Heart left ventricle (tissue), 16 donors: ENCODE data around the gene NLGN4X. TPM values are rescaled to one million over a fixed set of nuclear protein-coding genes. Genes with fewer than 3 reads are reported as not detected.

Experiments used
- ATAC-seq, 4 donors: fragments of 200-7000 bp; cut with Tn5 transposase; one replicate each; pipeline ENCODE4 v1.9.1; 2020 to 2022; ENCODE audit warnings: moderate library complexity in 4 of 4, mild to moderate bottlenecking in 3 of 4, moderate number of reproducible peaks in 1 of 4
- DNase-seq, 5 donors: peaks; one replicate each; pipeline ENCODE4 v3.0.0-alpha.2; 2020
- H3K27ac ChIP-seq, 12 donors: fragments of 200-600 bp; sonication (generic) in 4 of 12; one replicate each; pipeline versions ENCODE4 v1.5.0 to v1.8.0; 2016 to 2022; ENCODE audit warnings: mild to moderate bottlenecking in 2 of 12
- H3K27me3 ChIP-seq, 9 donors: fragments of 200-600 bp; sonication (generic) in 2 of 9; one replicate each; pipeline versions ENCODE4 v1.5.1 to v1.8.0; 2016 to 2022; ENCODE audit warnings: mild to moderate bottlenecking in 3 of 9
- H3K36me3 ChIP-seq, 9 donors: fragments of 200-600 bp; sonication (generic) in 2 of 9; one replicate each; pipeline versions ENCODE4 v1.5.0 to v1.8.0; 2018 to 2022; ENCODE audit warnings: mild to moderate bottlenecking in 2 of 9
- H3K4me1 ChIP-seq, 12 donors: fragments of 200-600 bp; sonication (generic) in 4 of 12; one replicate each; pipeline versions ENCODE4 v1.5.0 to v1.8.0; 2016 to 2022; ENCODE audit warnings: mild to moderate bottlenecking in 3 of 12
- H3K4me3 ChIP-seq, 12 donors: fragments of 200-600 bp; sonication (generic) in 4 of 12; one replicate each; pipeline versions ENCODE4 v1.5.0 to v1.8.0; 2017 to 2022; ENCODE audit warnings: mild to moderate bottlenecking in 9 of 12, moderate library complexity in 4 of 12
- H3K9me3 ChIP-seq, 12 donors: fragments of 200-600 bp; sonication (generic) in 4 of 12; one replicate each; pipeline versions ENCODE4 v1.5.0 to v1.8.0; 2016 to 2022; ENCODE audit warnings: mild to moderate bottlenecking in 1 of 12
- POLR2A ChIP-seq, 2 donors: fragments of 450-650 bp; IDR thresholded peaks; one replicate each; pipeline ENCODE4 v1.6.1; 2017; ENCODE audit warnings: antibody characterized with exemption in 2 of 2, mild to moderate bottlenecking in 2 of 2, moderate library complexity in 2 of 2
- WGBS, 4 donors: extraction: QIAGEN DNeasy Blood & Tissue Kit in 2 of 4; methylation state at CpG; one replicate each; pipeline versions ENCODE4 v1.1.5 to v1.1.7; 2013 to 2018; 5-methylcytosine and 5-hydroxymethylcytosine counted together
- intact Hi-C, 10 donors: fragments of 100-400 bp; cut with DNase I; formaldehyde crosslinking; loops; one replicate each; pipeline versions ENCODE4 v1.11.1 to v1.14.2; 2022
- polyA plus RNA-seq, 2 donors: library from polyadenylated mRNA; stranded (reverse); fragments of 200-250 nt; gene quantifications; one replicate each; pipeline ENCODE4 v1.2.3, GENCODE V29; 2013
- total RNA-seq, 9 donors: library from RNA; depleted of rRNA in 2 of 9; stranded (reverse); fragments of >200 nt in 2 of 9; fragmentation: NEBNext Ultra II Directional in 3 of 9; extraction: Animal tissue kit (Norgen Biotek cat#: 25700) in 3 of 9; gene quantifications; one replicate each; pipeline versions ENCODE4 v1.1.0 to v1.2.4, GENCODE V29; 2016 to 2023
- TF ChIP-seq, protein P1 (sequence below), 12 donors: fragments of 200-600 bp; sonication (generic) in 4 of 12; IDR thresholded peaks; one replicate each; pipeline versions ENCODE4 v1.5.0 to v1.8.0; 2018 to 2022; ENCODE audit warnings: antibody characterized with exemption in 12 of 12, mild to moderate bottlenecking in 5 of 12
- donor health status: ischemic (EF 13 %, LVEDD 7.1; RV severe dilation, severe dysfunction).
- donor health status: healthy with polysubstance abuse.
- donor health status: DM: no; HTN: yes; CAD: no.
- donor health status: DM: no; HTN: no; CAD: no.
- donor health status: ischemic (EF 25% LVEDD 6.9; RV normal size, moderate dysfunction).
- donor health status: ischemic (EF 25% LVEDD 5.7; RV mildly dilated, moderate dysfunction).
- donor health status: healthy.
- donor health status: DM: yes; HTN: yes; CAD: no.
- donor health status: ischemic (EF 35%, LVEDD 5.7; RV mildly dilated, moderate dysfunction).
- donor health status: nonischemic (EF 11% LVEDD 7.7; RV severe dilation, severe dysfunction).
- donor health status: DM: yes; HTN: yes; CAD: no.
- donor health status: PGD.
- donor health status: ischemic (EF 29% LVEDD 5.4; RV normal size, mild dysfunction).
- donor health status: nonischemic (EF 23%, LVEDD 6.1; RV moderate dilation, normal function).

Gene NLGN4X
- total and polyA plus RNA-seq, 11 donors = 0.30 to 5.5 (median 1.3) TPM

DNA sequence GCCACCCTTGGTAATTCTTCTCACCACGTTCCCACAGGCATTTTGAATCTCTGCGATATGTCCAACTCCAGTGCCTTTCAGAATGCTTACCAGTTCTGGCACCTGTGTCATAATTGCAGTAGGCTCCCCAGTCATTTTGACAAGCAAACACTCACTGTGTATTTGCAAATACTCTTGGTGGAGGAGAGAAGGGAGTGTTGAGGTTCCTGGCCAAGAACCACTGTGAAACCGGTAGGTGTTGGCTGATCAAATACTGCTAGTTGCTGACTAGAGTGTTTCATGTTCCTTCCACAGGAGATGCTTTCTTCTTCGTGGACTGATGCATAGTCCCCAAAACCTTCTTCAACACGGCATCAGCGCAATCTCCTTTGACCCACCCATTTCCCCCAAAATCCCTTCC lies 16.0 kb upstream of the NLGN4X start:
- H3K36me3 ChIP-seq = no peaks in the 10 kb centered on the region
- ATAC-seq = no peak
- TF ChIP-seq, protein P1, sequence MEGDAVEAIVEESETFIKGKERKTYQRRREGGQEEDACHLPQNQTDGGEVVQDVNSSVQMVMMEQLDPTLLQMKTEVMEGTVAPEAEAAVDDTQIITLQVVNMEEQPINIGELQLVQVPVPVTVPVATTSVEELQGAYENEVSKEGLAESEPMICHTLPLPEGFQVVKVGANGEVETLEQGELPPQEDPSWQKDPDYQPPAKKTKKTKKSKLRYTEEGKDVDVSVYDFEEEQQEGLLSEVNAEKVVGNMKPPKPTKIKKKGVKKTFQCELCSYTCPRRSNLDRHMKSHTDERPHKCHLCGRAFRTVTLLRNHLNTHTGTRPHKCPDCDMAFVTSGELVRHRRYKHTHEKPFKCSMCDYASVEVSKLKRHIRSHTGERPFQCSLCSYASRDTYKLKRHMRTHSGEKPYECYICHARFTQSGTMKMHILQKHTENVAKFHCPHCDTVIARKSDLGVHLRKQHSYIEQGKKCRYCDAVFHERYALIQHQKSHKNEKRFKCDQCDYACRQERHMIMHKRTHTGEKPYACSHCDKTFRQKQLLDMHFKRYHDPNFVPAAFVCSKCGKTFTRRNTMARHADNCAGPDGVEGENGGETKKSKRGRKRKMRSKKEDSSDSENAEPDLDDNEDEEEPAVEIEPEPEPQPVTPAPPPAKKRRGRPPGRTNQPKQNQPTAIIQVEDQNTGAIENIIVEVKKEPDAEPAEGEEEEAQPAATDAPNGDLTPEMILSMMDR (IDR thresholded peaks at IDR 0.05) = no peak
- TF ChIP-seq POLR2A (IDR thresholded peaks at IDR 0.05) = no peak
- H3K27ac ChIP-seq = no peak overlapping the region
- H3K4me3 ChIP-seq = no peak overlapping the region
- no peaks in the 10 kb centered on the region for H3K4me1 ChIP-seq
- H3K9me3 ChIP-seq = peaks cover 0 to 13% (median 0%) of the 10 kb centered on the region in 12 donors
- H3K27me3 ChIP-seq = no peaks in the 10 kb centered on the region
- WGBS, 4 donors = 83 to 87% (median 84%) methylated on average over 6 of the region's 6 CpGs
- no peak for DNase-seq
- intact Hi-C loops = no loop called here

DNA sequence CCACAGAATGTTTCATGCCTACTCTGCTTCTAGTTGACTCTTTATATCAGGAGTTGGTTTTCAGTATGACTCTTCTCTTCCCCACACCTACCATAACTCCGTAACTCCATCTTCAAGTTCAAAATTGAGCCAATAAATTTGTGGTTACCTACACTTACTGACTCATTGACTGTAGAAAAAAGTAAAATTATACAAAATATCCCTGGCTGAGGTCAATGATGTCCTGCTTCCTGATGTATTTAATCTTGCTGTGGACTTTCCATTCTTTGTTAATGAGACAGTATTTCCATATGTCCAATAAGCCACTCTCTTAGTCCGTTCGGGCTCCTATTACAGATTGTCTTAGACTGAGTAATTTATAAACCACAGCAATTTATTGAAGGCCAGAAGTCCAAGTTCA lies 9.9 kb upstream of the NLGN4X start:
- ATAC-seq = no peak
- TF ChIP-seq POLR2A (IDR thresholded peaks at IDR 0.05) = no peak
- TF ChIP-seq, protein P1 (IDR thresholded peaks at IDR 0.05) = no peak

DNA sequence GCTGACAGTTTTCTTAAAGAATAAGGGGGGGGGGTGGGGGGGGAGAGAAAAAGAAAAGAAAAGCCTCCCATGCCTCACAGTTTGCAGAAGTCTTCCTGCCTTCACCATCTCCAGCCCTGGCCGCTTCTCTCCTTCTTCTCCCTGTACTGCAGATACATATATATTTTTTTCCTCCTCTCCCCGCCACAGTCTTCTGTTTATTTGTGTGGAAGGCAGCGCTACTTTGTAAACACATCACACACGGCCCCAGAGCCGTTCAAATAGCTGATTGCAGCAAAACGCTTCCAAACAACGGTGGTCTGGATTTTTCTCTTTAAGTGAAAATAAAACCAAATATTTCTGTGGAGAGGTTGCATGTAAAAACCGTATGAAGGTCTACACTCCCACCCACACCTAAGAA lies 732 bp downstream of the NLGN4X start:
- no peak for DNase-seq
- no peak for TF ChIP-seq POLR2A (IDR thresholded peaks at IDR 0.05)
- TF ChIP-seq, protein P1 (IDR thresholded peaks at IDR 0.05) = no peak
- WGBS, 4 donors = 1 to 3% (median 2%) methylated on average over 8 of the region's 8 CpGs
- Histone ChIP-seq H3K4me1 (peaks cover 0 to 18% (median 0%) of the 10 kb centered on the region in 12 donors), H3K27me3 (peaks cover 0 to 45% (median 0%) of the 10 kb centered on the region in 9 donors), H3K9me3 (no peaks in the 10 kb centered on the region), H3K36me3 (no peaks in the 10 kb centered on the region), H3K27ac (no peak overlapping the region), H3K4me3 (peak overlapping the region in 9 of 12 donors; percentile 2 to 59 (median 48))
- no peak for ATAC-seq
- intact Hi-C loops = no loop called here

More for the DNA sequence above, 9.9 kb upstream of the NLGN4X start:
- intact Hi-C loops = no loop called here
- Histone ChIP-seq H3K9me3 (peaks cover 0 to 9% (median 0%) of the 10 kb centered on the region in 12 donors), H3K27ac (no peak overlapping the region), H3K36me3 (no peaks in the 10 kb centered on the region), H3K4me1 (no peaks in the 10 kb centered on the region), H3K4me3 (no peak overlapping the region), H3K27me3 (no peaks in the 10 kb centered on the region)
- no peak for DNase-seq
- 87 to 94% (median 87%) methylated on average over 3 of the region's 3 CpGs for WGBS, 4 donors

DNA sequence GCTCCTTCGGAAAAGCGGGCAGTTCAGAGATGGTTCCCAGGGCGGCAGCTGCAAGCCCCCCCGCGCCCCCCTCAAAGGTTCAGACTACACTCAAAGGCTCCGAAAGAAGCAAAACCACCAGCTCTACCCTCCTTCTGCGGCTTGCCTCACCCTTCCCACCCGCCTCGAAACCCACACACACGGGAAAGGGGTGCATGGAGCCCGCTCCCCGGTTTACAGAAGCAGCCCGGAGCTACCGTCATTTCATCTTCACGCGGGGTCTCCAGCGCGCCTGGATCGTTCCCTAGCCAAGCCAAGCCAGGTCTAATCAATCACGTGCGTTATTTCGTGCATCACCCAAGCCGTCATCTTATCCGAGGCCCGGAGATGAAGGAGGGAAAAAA lies 1.2 kb downstream of the NLGN4X start:
- no peak overlapping the region for H3K27ac ChIP-seq
- ATAC-seq (peak in 1 of 4 donors; percentile 27), DNase-seq (no peak)
- no peaks in the 10 kb centered on the region for H3K36me3 ChIP-seq
- H3K4me3 ChIP-seq = peak overlapping the region in 11 of 12 donors; percentile 12 to 59 (median 48)
- no peaks in the 10 kb centered on the region for H3K9me3 ChIP-seq
- WGBS, 4 donors = 1 to 2% (median 2%) methylated on average over 14 to 25 of the region's 25 CpGs
- H3K4me1 ChIP-seq = peaks cover 0 to 18% (median 0%) of the 10 kb centered on the region in 12 donors
- intact Hi-C loops = no loop called here
- TF ChIP-seq, protein P1 (IDR thresholded peaks at IDR 0.05) = no peak
- TF ChIP-seq POLR2A (IDR thresholded peaks at IDR 0.05) = no peak
- peaks cover 0 to 45% (median 0%) of the 10 kb centered on the region in 9 donors for H3K27me3 ChIP-seq
